Measurements from ENCODE around the gene EDRF1. TPM values are rescaled to one million over a fixed set of nuclear protein-coding genes. Genes with fewer than 3 reads are reported as not detected.

Gene EDRF1
- total and polyA plus RNA-seq, 12 donors: 8.1 to 35.9 (median 18.6) TPM

DNA sequence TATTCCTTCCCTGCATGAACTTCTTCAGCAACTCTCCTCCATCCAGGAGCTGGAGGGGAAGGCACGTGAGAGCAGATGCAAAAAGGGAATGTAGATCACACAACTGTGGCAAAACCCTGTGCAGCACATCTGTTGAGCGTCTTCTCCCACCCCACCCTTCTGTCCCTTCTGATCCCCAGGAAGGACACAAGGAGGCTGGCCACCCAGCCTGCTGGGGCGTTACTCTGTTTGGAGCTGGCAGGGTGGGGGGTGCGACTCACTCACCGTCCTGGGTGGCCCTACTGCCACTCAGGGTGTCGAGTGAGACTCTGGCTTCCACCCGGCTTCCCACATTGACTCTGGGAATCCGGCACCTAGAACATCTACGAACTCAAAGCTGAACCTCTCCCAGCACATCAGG, 66.3 kb downstream of the EDRF1 start:
- no peak for DNase-seq
- WGBS, 4 donors: 76 to 98% (median 83%) methylated on average over 4 to 9 of the region's 9 CpGs
- H3K27ac ChIP-seq: no peak overlapping the region

GRCh38 chr10:125788156-125789034, 68.9 kb downstream of the EDRF1 start:
- no peaks in the 10 kb centered on the region for H3K4me1 ChIP-seq (replicated peaks in 1 of 2)
- H3K9me3 ChIP-seq (replicated peaks in 1 of 3): no peaks in the 10 kb centered on the region
- H3K4me3 ChIP-seq: no peak overlapping the region
- TF ChIP-seq POLR2A (IDR thresholded peaks at IDR 0.05): no peak
- TF ChIP-seq CTCF (IDR thresholded peaks at IDR 0.05): no peak
- peaks cover 0 to 25% of the 10 kb centered on the region in 2 donors for H3K36me3 ChIP-seq (replicated peaks in 1 of 2)
- H3K27me3 ChIP-seq: no peaks in the 10 kb centered on the region
- intact Hi-C loops (cut with DNase I): no loop called here
- H3K27ac ChIP-seq: no peak overlapping the region
- no peak for DNase-seq
- WGBS, 4 donors: 82 to 92% (median 90%) methylated on average over 10 to 17 of the region's 17 CpGs

More for the DNA sequence above, 66.3 kb downstream of the EDRF1 start:
- Histone ChIP-seq H3K27me3 (no peaks in the 10 kb centered on the region), H3K4me3 (no peak overlapping the region), H3K4me1 (replicated peaks in 1 of 2) (no peaks in the 10 kb centered on the region), H3K9me3 (replicated peaks in 1 of 3) (no peaks in the 10 kb centered on the region), H3K36me3 (replicated peaks in 1 of 2) (peaks cover 0 to 11% of the 10 kb centered on the region in 2 donors)
- intact Hi-C loops (cut with DNase I): no loop called here
- TF ChIP-seq CTCF (IDR thresholded peaks at IDR 0.05): no peak
- TF ChIP-seq POLR2A (IDR thresholded peaks at IDR 0.05): no peak

DNA sequence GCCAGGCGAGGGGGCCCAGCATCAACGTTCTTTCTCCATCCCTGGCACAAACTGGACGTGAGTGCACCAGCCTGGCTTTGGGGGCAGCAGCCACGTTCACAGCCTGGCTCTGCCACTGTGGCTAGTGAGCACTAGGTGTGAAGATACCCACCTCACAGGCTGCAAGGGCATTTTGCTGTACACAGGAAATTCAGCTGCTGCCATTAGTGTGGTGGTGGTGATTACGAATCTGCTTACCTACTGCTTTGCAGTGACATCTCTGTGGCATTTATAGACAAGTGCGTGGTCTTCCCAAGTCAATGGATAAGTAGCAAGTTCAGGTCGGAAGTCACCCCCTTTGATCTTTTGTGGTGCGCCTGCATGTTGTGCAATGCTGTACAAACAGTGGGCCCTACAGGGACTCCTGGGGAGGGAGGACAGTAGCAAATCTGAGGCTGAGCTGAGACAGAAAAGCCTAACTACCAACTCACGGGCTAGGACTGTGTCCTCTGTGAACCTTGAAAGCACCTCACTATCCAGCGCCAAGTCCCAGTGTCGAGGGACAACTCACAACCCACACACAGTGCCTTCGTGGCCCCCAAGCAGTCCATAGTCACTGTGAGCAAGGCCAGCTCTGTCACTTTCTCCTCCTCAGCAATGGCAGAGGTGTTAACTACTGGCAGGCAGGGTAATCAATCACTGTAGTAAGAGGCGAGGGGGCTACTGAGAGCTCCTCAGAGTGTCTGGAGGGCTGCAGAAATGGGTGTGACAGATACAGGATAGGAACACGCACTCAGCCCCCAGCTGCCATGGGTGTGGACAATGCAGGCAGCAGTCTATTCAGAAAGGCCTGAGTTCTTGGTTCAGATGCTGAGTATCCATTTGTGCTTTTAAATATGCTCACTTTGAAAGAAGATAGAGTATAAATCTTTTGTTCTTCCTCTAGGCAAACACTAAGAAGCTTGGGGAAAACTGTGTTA, 73.1 kb downstream of the EDRF1 start:
- no peak for DNase-seq
- 88 to 93% (median 92%) methylated on average over 9 to 14 of the region's 14 CpGs for WGBS, 4 donors
- no peaks in the 10 kb centered on the region for H3K27me3 ChIP-seq
- no peaks in the 10 kb centered on the region for H3K4me1 ChIP-seq (replicated peaks in 1 of 2)
- H3K36me3 ChIP-seq (replicated peaks in 1 of 2): peaks cover 0 to 48% of the 10 kb centered on the region in 2 donors
- no peak overlapping the region for H3K27ac ChIP-seq
- H3K9me3 ChIP-seq (replicated peaks in 1 of 3): no peaks in the 10 kb centered on the region
- no peak overlapping the region for H3K4me3 ChIP-seq
- intact Hi-C loops (cut with DNase I): no loop called here
- TF ChIP-seq CTCF (IDR thresholded peaks at IDR 0.05) (no peak), POLR2A (IDR thresholded peaks at IDR 0.05) (no peak)

DNA sequence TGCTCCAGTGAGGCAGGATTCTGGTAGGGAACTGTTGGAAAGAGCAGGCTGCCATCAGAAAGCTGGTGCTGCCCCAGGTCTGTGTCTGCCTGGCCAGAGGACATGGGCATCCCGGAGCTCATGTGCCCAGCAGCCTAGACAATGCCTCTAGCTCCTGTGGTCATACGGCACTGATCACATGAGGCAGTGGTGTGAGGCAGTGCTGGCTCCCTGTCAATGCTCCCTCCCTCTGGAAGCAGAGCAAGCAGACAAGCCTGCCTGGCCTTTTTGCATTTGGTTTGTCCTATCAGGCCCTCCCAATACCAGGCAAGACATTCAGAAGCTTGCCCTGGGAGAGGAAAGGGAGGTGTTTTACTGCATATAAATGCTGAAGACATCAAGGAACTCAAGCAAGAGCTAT, 75.6 kb downstream of the EDRF1 start:
- WGBS, 4 donors: 91 to 93% (median 91%) methylated on average over 2 of the region's 2 CpGs; no CpG with 5 or more reads in 1 of the 4 donors
- TF ChIP-seq POLR2A (IDR thresholded peaks at IDR 0.05) (no peak), CTCF (IDR thresholded peaks at IDR 0.05) (no peak)
- intact Hi-C loops (cut with DNase I): no loop called here

More for the DNA sequence above, 75.6 kb downstream of the EDRF1 start:
- H3K9me3 ChIP-seq (replicated peaks in 1 of 3): no peaks in the 10 kb centered on the region
- H3K27ac ChIP-seq: no peak overlapping the region
- H3K4me1 ChIP-seq (replicated peaks in 1 of 2): no peaks in the 10 kb centered on the region
- H3K36me3 ChIP-seq (replicated peaks in 1 of 2): peaks cover 0 to 42% of the 10 kb centered on the region in 2 donors
- H3K4me3 ChIP-seq: no peak overlapping the region
- no peak for DNase-seq
- no peaks in the 10 kb centered on the region for H3K27me3 ChIP-seq
